GM19463 (cell line): Measurements from ENCODE around the gene MTMR12.

Experiments used
- ATAC-seq: cut with Tn5 transposase; IDR thresholded peaks from one replicate; pipeline ENCODE4 v1.9.1; 2021; ENCODE audit warnings: mild to moderate bottlenecking, moderate library complexity; ENCODE audit not compliant: unreplicated experiment

MTMR12 gene

DNA sequence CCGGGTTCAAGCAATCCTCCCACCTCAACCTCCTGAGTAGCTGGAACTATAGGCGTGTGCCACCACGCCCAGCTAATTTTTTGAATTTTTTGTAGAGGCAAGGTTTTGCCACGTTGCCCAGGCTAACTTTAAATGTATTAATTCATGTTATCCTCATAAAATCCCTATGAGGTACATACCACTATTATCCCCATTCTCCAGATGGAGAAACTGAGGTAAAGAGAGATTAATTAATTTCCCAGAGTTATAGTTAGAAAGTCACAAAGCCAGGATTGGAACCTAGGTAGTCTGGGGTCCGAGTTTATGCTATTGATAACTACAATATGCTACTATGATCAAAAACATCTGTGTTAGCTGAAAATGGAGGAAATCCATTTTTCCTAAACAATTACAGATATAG lies 106.7 kb downstream of the MTMR12 start:
- no peak for ATAC-seq

DNA sequence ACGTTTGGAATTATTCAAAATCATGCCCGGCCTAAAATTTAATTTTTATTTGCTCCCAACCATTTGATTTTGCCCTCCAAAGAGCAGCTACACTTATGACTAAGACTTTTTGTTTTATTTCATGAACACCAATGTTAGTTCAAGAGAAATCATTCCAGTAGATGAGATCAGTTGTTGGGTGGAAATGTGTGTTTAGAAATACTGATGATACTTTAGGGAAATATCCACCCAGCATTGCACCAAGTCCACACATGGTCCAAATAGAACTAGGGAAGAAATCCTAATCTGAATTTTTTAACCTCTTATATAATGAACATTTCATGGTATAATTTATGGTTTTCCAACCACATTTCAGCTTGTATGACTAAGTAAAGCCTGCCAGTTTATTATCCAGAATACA lies 110.3 kb downstream of the MTMR12 start:
- no peak for ATAC-seq

DNA sequence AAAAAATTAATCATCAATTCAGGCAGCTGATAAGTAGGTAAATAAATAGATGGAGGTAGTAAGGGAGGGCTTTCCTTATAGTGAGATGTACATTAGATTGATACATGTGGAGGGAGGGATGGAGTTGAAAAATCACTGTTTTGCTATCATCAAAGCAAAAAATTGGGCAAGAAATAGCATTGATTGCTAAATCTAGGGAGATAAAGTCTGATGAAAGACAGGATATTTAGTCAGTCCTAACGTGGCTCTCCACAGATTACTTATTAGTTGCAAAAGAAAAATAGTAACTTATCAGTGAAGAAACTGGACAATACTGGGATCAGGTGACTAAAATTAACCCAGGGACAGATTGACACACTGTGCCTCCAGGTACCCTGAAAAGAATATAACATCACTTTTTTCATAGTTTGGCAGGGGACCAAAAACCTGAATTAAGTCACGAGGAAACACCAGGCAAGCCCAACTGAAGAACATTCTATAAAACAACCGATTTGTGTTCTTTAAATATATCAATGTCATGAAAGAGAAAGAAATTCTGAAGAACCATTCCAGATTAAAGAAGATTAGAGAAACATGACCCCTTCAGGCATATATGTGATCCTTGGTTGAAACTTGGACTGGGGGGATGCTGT lies 111.5 kb downstream of the MTMR12 start:
- ATAC-seq, result no peak

DNA sequence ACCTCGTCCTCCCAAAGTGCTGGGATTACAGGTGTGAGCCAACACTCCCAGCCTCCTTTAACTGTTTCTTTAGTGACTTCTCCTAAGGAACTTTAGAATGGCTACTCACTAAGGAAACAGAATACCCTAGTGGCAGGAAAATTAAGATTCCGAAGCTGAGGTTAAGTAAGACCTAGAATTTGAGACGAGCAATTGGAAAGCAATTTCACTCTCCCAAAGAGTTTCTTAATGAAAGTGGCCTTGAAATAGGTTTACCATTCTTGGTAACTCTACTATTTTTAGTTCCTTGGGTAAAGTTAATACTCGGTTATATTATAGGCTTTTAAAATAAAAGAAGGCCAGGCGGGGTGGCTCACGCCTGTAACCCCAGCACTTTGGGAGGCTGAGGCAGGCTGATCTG lies 115.7 kb downstream of the MTMR12 start:
- ATAC-seq, result no peak

DNA sequence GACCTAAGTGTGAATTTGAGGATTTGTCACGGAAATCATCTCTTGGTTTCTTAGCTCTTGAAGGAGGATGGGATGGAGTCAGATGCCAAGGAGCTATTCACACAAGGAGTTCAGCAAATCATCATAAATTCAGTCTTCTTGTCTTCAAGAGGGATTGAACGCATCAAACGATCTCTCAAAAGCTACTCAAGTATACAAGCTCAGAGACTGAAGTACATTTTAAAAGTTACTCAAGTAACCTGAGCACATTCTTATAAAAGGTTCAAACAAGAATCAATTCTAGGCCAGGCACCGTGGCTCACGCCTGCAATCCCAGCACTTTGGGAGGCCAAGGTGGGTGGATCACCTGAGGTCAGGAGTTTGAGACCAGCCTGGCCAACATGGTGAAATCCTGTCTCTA lies 117.5 kb downstream of the MTMR12 start:
- no peak for ATAC-seq

DNA sequence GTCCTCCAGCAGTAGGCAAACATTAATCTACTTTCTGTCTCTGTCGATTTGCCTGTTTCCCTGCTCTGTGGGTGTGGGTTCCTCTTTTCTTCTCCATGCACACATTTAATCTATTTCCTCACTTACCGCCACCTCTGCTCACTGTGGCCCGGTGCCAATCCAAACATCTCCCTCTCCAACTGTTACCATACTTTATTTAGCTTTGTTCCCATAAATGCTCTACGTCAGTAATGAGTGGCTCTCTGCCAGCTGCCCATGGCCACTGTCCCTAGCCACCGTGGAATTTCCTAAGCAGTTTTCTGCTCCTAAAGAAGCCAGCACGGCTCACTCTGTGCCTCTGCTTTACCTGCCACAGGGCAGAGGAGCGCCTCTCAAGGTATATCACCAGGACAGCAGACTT lies 119.1 kb downstream of the MTMR12 start:
- ATAC-seq, result no peak

DNA sequence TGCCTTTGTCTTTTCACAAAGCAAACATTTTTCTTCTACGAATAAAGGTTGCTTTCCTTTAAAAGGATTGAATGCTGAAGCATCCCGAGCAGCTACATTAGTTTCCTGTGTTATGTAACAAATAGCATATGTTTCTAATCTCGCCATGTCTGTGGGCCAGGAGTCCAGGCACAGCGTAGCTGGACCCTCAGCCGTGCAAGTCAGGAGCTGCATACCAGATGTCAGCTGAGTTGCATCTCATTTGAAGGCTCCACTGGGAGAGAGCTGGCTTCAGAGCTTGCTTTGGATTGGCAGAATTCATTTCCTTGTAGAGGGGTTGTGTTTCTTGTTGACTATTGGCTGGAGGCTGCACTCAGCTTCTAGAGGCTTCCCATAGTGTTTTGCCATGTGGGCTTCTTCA lies 122.6 kb downstream of the MTMR12 start:
- ATAC-seq, result no peak

DNA sequence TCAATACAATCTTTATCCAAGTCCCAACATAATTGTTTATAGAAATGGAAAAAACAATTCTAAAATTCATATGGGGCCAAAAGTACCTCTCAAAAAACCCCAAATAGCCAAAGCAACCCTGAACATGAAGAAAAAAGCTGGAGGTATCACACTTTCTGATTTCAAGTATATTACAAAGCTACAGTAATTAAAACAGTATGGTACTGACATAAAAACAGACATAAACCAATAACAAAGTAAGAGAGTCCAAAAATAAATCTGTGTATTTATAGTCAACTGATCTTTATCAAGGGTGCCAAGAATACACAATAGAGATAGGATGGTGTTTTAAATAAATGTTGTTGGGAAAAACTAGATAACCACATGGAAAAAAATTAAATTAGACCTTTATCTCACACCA lies 125.1 kb downstream of the MTMR12 start:
- no peak for ATAC-seq

DNA sequence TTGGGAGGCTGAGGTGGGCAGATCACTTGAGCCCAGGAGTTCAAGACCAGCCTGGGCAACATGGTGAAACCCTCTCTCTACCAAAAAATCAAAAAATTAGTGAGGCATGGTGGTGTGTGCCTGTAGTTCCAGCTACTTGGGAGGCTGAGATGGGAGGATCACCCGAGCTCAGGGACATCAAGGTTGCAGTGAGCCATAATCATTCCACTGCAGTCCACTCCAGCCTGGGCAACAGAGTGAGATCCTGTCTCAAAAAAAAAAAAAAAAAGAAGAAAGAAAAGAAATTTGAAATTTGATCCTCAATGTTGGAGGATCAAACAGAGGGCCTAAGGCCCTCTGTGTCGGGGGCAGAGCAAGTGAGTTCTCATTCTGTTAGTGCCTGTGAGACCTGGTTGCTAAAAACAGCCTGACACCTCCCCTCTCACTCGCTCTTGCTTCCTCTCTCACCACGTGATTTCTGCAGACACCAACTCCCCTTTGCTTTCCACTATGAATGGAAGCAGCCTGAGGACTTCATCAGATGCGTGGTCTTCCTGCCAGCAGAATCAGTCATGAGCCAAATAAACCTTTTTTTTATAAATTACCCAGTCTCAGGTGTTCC lies 130.2 kb downstream of the MTMR12 start:
- ATAC-seq, result peak; percentile 66
